Gastrocnemius medialis (tissue), 4 donors: ENCODE measurements around the gene TEF. TPM values are rescaled to one million over a fixed set of nuclear protein-coding genes. Genes with fewer than 3 reads are reported as not detected.

Experiments
- ATAC-seq, 2 donors: fragments of 150-250 bp; one replicate each; pipeline ENCODE4 v1.9.1; 2016
- DNase-seq, 2 donors: peaks; one replicate each; pipeline ENCODE4 v3.0.0-alpha.2; 2019
- H3K27ac ChIP-seq, 4 donors: fragments of 200-600 bp; sonication (generic); 1 replicate in 1 of 4; 2 replicates in 3 of 4; pipeline ENCODE4 v1.5.1; 2016 to 2018; ENCODE audit warnings: mild to moderate bottlenecking in 2 of 4, moderate library complexity in 1 of 4
- H3K27me3 ChIP-seq, 3 donors: fragments of 200-600 bp; sonication (generic) in 2 of 3; 1 replicate in 1 of 3; 2 replicates in 2 of 3; pipeline versions ENCODE4 v1.5.1 to v1.6.0; 2016 to 2019; ENCODE audit warnings: mild to moderate bottlenecking in 1 of 3, moderate library complexity in 1 of 3
- H3K36me3 ChIP-seq, 2 donors: fragments of 200-600 bp; sonication (generic) in 1 of 2; one replicate each; pipeline ENCODE4 v1.5.1; 2017 to 2018
- H3K4me1 ChIP-seq, 2 donors: fragments of 200-600 bp; sonication (generic) in 1 of 2; one replicate each; pipeline ENCODE4 v1.5.1; 2016 to 2017; ENCODE audit warnings: mild to moderate bottlenecking in 2 of 2
- H3K4me3 ChIP-seq, 4 donors: fragments of 200-600 bp; sonication (generic) in 3 of 4; 1 replicate in 1 of 4; 2 replicates in 3 of 4; pipeline ENCODE4 v1.5.1; 2016 to 2019; ENCODE audit warnings: mild to moderate bottlenecking in 2 of 4
- H3K9me3 ChIP-seq, 3 donors: fragments of 200-600 bp; sonication (generic) in 2 of 3; 1 replicate in 1 of 3; 2 replicates in 2 of 3; pipeline ENCODE4 v1.5.1; 2016 to 2019
- CTCF ChIP-seq, 5 experiments: fragments of 450-650 bp in 3 of 5; fragments of 200-600 bp in 2 of 5; sonication (generic) in 2 of 5; IDR thresholded peaks in 4 of 5; conservative IDR thresholded peaks in 1 of 5; 1 replicate in 4 of 5; 2 replicates in 1 of 5; pipeline ENCODE4 v1.5.1; 2016 to 2019; ENCODE audit warnings: antibody characterized with exemption in 5 of 5, mild to moderate bottlenecking in 3 of 5, moderate library complexity in 3 of 5
- POLR2A ChIP-seq, 2 donors: fragments of 450-650 bp; IDR thresholded peaks; one replicate each; pipeline ENCODE4 v1.6.1; 2017; ENCODE audit warnings: antibody characterized with exemption in 2 of 2, mild to moderate bottlenecking in 2 of 2, moderate library complexity in 2 of 2
- in situ Hi-C, 4 donors: fragments of 200-750 bp; cut with MboI; loops; one replicate each; pipeline versions ENCODE4 v1.15.0 to v1.8.0; 2017; ENCODE audit warnings: low sequenced_read_pairs in 4 of 4
- intact Hi-C: fragments of 100-400 bp; cut with DNase I; formaldehyde crosslinking; loops from one replicate; pipeline ENCODE4 v1.15.1; 2023; ENCODE audit warnings: low total_unique reads
- total RNA-seq, 4 donors: library from RNA; depleted of rRNA; stranded (reverse); fragments of >200 nt; gene quantifications; one replicate each; pipeline versions ENCODE4 v1.1.0 to v1.2.3, GENCODE V29; 2016

The TEF gene
- total RNA-seq, 4 donors from 2014 or later = 15.6 to 39.8 (median 19.5) TPM

GRCh38 chr22:41365425-41365824 lies 16.3 kb upstream of the TEF start:
- intact Hi-C loops (loop anchor here (5.0 kb wide), 3 partner anchors 38 to 343 kb away; partner anchors contain the start of gene ZC3H7B), in situ Hi-C loops (no loop called here)
- no peak for DNase-seq
- H3K4me1 ChIP-seq = peaks cover 26 to 35% of the 10 kb centered on the region in 2 donors
- no peaks in the 10 kb centered on the region for H3K36me3 ChIP-seq
- TF ChIP-seq POLR2A (IDR thresholded peaks at IDR 0.05) (no peak), CTCF (IDR thresholded peaks at IDR 0.05 in 4 of 5, conservative IDR thresholded peaks at IDR 0.05 in 1 of 5) (no peak)
- H3K27me3 ChIP-seq = no peaks in the 10 kb centered on the region
- H3K9me3 ChIP-seq = no peaks in the 10 kb centered on the region
- ATAC-seq = no peak
- H3K4me3 ChIP-seq = no peak overlapping the region
- H3K27ac ChIP-seq = no peak overlapping the region

- Histone ChIP-seq H3K27me3 (no peaks in the 10 kb centered on the region), H3K4me1 (peaks cover 26 to 39% of the 10 kb centered on the region in 2 donors), H3K27ac (peak overlapping the region; percentile 76 to 86 (median 82)), H3K9me3 (no peaks in the 10 kb centered on the region), H3K36me3 (no peaks in the 10 kb centered on the region), H3K4me3 (peak overlapping the region; percentile 7 to 51 (median 44))
- in situ Hi-C loops = no loop called here
- ATAC-seq (no peak), DNase-seq (no peak)
- intact Hi-C loops = loop anchor here (5.0 kb wide), 3 partner anchors 39 to 344 kb away; partner anchors contain the start of gene ZC3H7B
- TF ChIP-seq POLR2A (IDR thresholded peaks at IDR 0.05) (no peak), CTCF (IDR thresholded peaks at IDR 0.05 in 4 of 5, conservative IDR thresholded peaks at IDR 0.05 in 1 of 5) (no peak)
These were observed 15.3 kb upstream of the TEF start for GRCh38 chr22:41366323-41367029.

- H3K36me3 ChIP-seq = no peaks in the 10 kb centered on the region
- peak overlapping the region; percentile 76 to 86 (median 82) for H3K27ac ChIP-seq
- in situ Hi-C loops (no loop called here), intact Hi-C loops (loop anchor here (5.0 kb wide), 3 partner anchors 40 to 345 kb away; partner anchors contain the start of gene ZC3H7B)
- no peaks in the 10 kb centered on the region for H3K27me3 ChIP-seq
- peak overlapping the region; percentile 37 to 51 (median 44) for H3K4me3 ChIP-seq
- peaks cover 26 to 44% of the 10 kb centered on the region in 2 donors for H3K4me1 ChIP-seq
- peak in 1 of 5 experiments; percentile 44 for TF ChIP-seq CTCF (IDR thresholded peaks at IDR 0.05 in 4 of 5, conservative IDR thresholded peaks at IDR 0.05 in 1 of 5)
- TF ChIP-seq POLR2A (IDR thresholded peaks at IDR 0.05) = peak; percentile 13 to 30
- H3K9me3 ChIP-seq = no peaks in the 10 kb centered on the region
- peak; percentile 79 to 84 for ATAC-seq
- DNase-seq = peak; percentile 90 to 97
These were observed 14.6 kb upstream of the TEF start for GRCh38 chr22:41367039-41367679.

GRCh38 chr22:41367680-41368542 lies 13.8 kb upstream of the TEF start:
- Histone ChIP-seq H3K4me1 (peaks cover 26 to 46% of the 10 kb centered on the region in 2 donors), H3K4me3 (peak overlapping the region; percentile 37 to 51 (median 44)), H3K27me3 (no peaks in the 10 kb centered on the region), H3K36me3 (no peaks in the 10 kb centered on the region), H3K27ac (peak overlapping the region; percentile 76 to 86 (median 82)), H3K9me3 (no peaks in the 10 kb centered on the region)
- in situ Hi-C loops (no loop called here), intact Hi-C loops (loop anchor here (5.0 kb wide), 3 partner anchors 41 to 346 kb away; partner anchors contain the start of gene ZC3H7B)
- DNase-seq = peak in 1 of 2 donors; percentile 48
- ATAC-seq = peak; percentile 18 to 22
- TF ChIP-seq CTCF (IDR thresholded peaks at IDR 0.05 in 4 of 5, conservative IDR thresholded peaks at IDR 0.05 in 1 of 5) (no peak), POLR2A (IDR thresholded peaks at IDR 0.05) (no peak)
